HG02970 (cell line): Measurements from ENCODE around the gene PAPPA.

ENCODE experiments used
- ATAC-seq: cut with Tn5 transposase; IDR thresholded peaks from one replicate; pipeline ENCODE4 v1.9.1; 2021; ENCODE audit warnings: mild to moderate bottlenecking, moderate library complexity, moderate number of reproducible peaks; ENCODE audit not compliant: unreplicated experiment, low FRiP score

The PAPPA gene, protein sequence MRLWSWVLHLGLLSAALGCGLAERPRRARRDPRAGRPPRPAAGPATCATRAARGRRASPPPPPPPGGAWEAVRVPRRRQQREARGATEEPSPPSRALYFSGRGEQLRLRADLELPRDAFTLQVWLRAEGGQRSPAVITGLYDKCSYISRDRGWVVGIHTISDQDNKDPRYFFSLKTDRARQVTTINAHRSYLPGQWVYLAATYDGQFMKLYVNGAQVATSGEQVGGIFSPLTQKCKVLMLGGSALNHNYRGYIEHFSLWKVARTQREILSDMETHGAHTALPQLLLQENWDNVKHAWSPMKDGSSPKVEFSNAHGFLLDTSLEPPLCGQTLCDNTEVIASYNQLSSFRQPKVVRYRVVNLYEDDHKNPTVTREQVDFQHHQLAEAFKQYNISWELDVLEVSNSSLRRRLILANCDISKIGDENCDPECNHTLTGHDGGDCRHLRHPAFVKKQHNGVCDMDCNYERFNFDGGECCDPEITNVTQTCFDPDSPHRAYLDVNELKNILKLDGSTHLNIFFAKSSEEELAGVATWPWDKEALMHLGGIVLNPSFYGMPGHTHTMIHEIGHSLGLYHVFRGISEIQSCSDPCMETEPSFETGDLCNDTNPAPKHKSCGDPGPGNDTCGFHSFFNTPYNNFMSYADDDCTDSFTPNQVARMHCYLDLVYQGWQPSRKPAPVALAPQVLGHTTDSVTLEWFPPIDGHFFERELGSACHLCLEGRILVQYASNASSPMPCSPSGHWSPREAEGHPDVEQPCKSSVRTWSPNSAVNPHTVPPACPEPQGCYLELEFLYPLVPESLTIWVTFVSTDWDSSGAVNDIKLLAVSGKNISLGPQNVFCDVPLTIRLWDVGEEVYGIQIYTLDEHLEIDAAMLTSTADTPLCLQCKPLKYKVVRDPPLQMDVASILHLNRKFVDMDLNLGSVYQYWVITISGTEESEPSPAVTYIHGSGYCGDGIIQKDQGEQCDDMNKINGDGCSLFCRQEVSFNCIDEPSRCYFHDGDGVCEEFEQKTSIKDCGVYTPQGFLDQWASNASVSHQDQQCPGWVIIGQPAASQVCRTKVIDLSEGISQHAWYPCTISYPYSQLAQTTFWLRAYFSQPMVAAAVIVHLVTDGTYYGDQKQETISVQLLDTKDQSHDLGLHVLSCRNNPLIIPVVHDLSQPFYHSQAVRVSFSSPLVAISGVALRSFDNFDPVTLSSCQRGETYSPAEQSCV (N-terminal part only)

GRCh38 chr9:116153765-116154333 is at the start of gene PAPPA:
TSS of gene PAPPA (plus strand) at chr9:116153791. CDS start at chr9:116154173, 382 bp downstream.
- no peak for ATAC-seq

DNA sequence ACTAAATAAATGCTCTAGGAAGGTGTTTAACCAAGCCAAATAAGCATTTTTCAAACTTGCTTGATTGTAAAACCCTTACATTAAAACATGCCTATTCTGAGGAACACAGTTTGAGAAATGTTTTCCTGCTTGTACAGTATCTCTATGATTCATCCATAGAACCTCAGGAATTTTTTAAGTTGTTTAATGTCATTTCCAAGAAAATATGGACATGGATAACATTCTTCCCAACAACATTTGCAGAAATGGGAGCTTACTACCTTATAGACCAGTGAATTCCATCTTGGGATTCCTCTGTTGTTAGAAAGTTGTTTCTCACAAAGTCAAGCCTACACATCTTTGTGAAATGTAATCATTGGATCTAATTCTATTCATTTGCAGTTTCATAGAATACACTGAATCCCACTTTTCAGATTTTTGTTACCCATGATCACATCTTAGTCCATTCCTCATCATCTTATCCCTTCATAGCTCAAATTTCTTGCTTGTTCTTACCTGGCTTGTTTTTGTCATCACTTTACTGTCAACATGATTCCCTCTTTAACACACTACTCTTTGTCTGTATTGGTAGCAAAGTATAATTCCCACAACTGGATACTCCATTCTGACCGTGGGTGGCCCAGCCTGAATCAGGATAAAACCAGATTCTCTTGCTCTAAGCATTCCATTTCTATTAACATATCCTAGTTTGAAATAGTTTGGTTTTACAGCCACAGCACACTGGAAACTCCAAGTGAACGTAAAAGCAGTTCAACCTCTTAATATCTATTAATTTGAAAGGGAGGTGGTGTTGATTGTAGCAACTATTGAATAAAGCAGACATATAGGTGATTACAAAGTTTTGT is 49.4 kb upstream of the PAPPA start:
- ATAC-seq: no peak

DNA sequence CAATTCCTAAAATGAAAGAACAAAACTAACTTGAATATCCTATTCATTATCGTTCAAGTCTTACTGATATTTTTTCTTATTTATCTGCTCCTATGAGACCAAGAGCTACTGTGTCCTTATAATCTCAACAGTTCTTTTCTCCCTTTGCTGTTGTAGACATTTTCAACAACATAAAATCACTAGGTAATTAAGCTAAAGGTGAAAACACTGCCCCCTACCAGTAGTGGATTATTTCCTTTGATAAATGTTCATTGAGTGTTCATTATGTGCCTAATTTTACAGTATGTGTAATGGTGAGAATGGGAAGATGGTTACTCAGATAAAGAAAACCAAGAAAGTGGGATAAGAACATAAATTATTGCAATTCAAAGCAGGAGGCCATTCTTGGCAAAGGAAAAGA is 41.4 kb upstream of the PAPPA start:
- ATAC-seq: no peak

GRCh38 chr9:116115761-116116353 is 37.7 kb upstream of the PAPPA start:
- no peak for ATAC-seq

GRCh38 chr9:116116393-116116792 is 37.2 kb upstream of the PAPPA start:
- ATAC-seq: no peak

DNA sequence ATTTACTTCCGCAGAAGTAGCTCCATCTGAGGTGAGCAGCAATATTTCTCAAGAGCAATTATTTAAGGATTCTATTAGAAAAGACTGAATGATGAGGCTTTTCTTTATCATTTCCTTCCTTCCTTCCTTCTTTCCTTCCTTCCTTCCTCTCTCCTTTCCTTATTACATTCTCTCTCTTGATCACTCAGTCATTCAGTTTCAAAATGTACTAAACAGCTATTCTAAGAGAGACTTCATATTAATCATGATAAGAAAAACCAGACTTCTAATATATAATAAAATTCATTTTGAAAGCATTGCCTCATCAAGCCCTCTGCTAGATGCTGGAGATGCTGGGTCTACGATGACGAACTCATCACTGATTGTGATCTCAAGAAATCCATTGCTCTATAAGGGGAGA is 30.4 kb upstream of the PAPPA start:
- ATAC-seq: no peak

DNA sequence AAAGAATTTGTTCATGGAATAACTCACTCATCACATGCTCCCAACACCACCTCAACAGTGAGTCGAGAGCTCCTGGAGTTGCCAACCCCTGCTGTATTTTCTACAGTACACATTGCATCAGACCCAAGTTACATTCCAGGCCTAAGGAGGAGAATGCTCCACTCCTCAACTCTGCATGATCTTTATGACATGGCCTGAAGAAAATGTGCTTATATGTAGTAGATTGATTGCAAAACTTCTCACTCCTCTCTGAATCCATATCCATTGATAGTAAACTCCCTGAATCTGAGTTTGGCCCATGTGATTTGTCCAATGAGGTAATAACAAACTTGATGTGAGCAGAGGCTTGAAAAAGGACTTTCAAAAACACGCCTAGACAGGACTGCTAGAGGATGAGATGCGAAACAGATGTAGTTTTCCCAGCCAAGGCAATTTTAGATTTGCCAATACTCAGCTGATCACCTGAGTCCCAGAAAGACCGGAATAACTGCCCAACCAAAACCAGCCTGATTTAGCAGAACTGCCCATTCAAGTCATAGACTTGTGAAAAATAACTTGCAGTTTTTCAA is 29.0 kb upstream of the PAPPA start:
- ATAC-seq: no peak

DNA sequence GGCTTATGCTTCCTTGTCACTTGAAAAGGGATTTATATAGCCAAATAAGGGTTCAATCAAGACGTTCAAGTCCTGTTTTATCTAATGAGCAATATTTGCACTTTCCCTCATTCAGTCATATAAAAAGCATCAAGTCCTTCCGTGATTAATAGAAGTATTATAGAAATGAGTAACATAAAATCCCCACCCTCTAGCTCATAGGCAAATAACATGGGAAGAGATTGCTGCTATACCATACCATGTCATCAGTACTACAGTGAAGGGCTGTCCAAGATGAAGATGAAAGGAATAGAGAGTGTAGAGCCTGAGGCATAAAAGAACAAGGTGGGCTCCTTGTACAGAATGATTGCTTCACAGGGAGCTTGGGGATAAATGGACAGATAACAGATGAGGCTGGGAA is 20.4 kb upstream of the PAPPA start:
- no peak for ATAC-seq

DNA sequence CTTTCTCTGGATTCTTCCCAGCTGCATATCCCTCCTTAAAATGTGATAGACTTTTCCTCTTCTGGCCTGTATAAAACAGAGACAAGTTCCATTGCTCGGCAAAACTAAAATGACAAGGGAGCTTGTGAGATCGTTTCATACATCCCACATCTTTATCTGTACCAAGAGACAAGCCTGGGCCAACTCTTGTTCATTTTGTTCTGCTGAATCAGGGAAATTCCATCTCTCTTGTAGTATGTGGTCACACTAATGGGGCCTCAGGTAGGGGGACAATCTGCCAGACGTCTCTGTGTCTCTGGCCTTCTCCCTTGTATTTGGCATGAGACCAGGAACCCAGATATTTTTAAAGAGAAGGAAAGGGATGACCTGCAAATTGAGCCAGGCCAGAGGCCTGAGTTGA is 18.6 kb upstream of the PAPPA start:
- no peak for ATAC-seq

DNA sequence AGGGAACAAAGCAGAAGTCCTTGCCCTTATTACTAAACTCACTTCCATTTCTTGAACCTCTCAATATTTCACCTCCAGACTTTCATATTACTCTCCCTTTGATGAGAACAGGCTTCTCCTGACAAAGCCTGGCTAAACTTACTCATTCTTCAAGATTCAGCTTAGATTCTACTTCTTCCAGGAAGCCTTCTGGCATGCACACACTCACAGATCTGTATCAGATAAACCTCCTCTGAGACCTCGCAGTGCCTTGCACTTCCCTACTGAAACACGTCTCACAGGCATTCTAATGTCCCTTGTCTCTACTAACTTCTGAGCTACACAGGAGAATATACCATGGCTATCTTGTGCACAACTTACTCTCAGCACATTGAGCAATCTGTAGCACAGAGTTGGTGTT is 16.6 kb upstream of the PAPPA start:
- no peak for ATAC-seq

GRCh38 chr9:116137581-116137980 is 16.0 kb upstream of the PAPPA start:
- no peak for ATAC-seq

DNA sequence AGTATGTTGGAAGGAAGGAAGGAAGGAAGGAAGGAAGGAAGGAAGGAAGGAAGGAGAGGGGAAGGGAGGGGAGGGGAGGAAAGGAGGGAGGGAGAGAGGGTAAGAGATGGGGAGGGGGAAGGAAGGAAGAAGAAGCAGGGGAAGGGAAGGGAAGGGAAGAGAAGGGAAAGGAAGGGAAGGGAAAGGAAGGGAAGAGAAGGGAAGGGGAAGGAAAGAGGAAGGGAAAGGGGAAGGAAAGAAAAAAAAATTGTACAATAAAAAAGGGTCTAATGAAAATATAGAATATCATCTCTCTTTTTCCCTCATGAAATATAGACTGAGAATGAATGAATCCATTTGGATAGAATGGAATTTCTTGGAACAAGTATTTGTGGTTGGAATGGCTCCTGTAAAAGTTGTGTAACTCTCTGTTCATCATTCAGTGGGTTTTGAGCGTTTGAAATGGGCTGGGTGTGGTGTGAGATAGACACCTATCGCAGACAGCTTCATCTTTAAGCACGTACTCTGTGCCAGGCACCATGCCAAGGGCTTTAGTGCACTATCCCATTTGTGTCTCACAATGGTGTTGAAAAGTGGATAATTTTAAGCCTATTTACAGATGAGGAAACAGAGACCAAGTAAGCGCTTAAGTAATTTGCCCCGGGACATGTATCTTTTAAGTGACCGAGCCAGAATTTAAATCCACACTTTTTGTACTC is 11.6 kb upstream of the PAPPA start:
- ATAC-seq: no peak

- ATAC-seq: no peak
Measured at GRCh38 chr9:116142706-116143492, 10.7 kb upstream of the PAPPA start.

GRCh38 chr9:116144038-116144437 is 9.6 kb upstream of the PAPPA start:
- ATAC-seq: no peak

GRCh38 chr9:116144555-116144954 is 9.0 kb upstream of the PAPPA start:
- no peak for ATAC-seq

- ATAC-seq: no peak
Measured at GRCh38 chr9:116145036-116145435, 8.6 kb upstream of the PAPPA start.

DNA sequence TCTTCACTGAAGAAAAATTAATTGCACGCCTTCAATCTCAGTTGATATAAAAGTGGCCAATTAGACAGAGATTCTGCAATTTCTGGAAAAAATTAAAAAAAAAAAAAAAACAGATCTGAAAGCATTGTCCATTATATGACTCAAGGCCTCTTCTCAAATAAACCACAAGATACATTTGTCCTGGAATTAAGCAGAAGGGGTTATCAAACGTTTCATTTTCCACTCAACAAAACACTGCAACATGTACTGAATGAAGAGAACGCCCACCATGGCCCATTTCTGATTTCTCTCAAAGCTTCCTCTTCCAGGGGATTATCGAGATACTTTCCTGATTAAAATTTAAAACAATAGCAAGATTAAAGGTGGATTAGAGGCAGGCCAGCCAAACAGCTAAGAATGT is 5.8 kb upstream of the PAPPA start:
- ATAC-seq: no peak

GRCh38 chr9:116149844-116150243 is 3.7 kb upstream of the PAPPA start:
- no peak for ATAC-seq
